ENCODE data around the gene SMC1B. TPM values are rescaled to one million over a fixed set of nuclear protein-coding genes. Genes with fewer than 3 reads are reported as not detected.

The SMC1B gene
- polyA plus RNA-seq, 1 donor from 2014 or later = not detected

DNA sequence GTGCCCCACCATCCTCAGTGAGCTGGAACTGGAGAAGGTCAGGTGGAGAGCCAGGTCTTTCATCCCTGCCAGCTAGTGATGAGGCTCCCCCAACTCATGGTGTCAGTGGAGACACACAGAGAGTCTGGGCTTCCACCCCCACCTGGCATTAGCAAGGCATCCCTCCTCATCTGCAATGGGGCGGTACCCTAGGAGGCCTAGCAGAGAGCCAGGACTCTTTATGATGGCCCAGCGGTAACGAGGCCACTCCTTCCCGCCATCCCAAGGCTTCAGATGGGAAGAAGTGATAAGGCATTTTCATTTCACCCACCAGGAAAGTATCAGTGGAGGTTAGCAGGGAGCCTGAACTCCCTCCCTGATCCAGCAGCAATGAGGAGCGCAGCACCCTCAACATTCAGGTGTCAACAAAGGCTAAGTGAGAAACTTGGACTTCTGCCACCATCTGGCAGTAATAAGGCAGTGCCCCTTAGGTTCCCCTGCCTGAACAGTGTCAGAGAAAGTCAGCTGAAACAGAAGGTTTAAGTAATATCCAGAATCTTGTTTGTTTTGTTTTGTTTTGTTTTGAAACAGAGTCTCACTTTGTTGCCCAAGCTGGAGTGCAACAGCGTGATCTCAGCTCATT lies 48.7 kb upstream of the SMC1B start:
- Histone ChIP-seq H3K9me2 (ENCODE audit: insufficient read depth, low read length) (no peaks in the 10 kb centered on the region), H3K27ac (ENCODE audit: low read length) (no peak overlapping the region), H3F3A (ENCODE audit: insufficient read depth, low read length, poor library complexity, severe bottlenecking) (no peaks in the 10 kb centered on the region), H3K9ac (ENCODE audit: low read length) (no peak overlapping the region), H3K79me2 (replicated peaks; ENCODE audit: insufficient read depth, low read length) (no peaks in the 10 kb centered on the region), H4K20me1 (ENCODE audit: insufficient read depth) (no peaks in the 10 kb centered on the region), H3K27me3 (ENCODE audit: insufficient read depth, low read depth, low read length) (no peaks in the 10 kb centered on the region), H3K9me3 (ENCODE audit: low read length) (no peaks in the 10 kb centered on the region), H3K36me3 (ENCODE audit: insufficient read depth, low read length) (no peaks in the 10 kb centered on the region), H3K4me3 (ENCODE audit: low read length) (no peak overlapping the region), H3K4me2 (ENCODE audit: low read length) (no peak overlapping the region), H2AFZ (ENCODE audit: low read depth, low read length) (no peak overlapping the region)
- TF ChIP-seq, protein P1, sequence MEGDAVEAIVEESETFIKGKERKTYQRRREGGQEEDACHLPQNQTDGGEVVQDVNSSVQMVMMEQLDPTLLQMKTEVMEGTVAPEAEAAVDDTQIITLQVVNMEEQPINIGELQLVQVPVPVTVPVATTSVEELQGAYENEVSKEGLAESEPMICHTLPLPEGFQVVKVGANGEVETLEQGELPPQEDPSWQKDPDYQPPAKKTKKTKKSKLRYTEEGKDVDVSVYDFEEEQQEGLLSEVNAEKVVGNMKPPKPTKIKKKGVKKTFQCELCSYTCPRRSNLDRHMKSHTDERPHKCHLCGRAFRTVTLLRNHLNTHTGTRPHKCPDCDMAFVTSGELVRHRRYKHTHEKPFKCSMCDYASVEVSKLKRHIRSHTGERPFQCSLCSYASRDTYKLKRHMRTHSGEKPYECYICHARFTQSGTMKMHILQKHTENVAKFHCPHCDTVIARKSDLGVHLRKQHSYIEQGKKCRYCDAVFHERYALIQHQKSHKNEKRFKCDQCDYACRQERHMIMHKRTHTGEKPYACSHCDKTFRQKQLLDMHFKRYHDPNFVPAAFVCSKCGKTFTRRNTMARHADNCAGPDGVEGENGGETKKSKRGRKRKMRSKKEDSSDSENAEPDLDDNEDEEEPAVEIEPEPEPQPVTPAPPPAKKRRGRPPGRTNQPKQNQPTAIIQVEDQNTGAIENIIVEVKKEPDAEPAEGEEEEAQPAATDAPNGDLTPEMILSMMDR (IDR thresholded peaks at IDR 0.05; ENCODE audit: poor library complexity, severe bottlenecking) = no peak
- TF ChIP-seq MXI1 (conservative IDR thresholded peaks at IDR 0.05; ENCODE audit: poor library complexity, severe bottlenecking) (no peak), SMC3 (conservative IDR thresholded peaks at IDR 0.05; ENCODE audit: poor library complexity) (no peak), EZH2 (IDR thresholded peaks at IDR 0.05; ENCODE audit: borderline replicate concordance, insufficient read depth, low read length, poor library complexity, severe bottlenecking) (no peak), EP300 (conservative IDR thresholded peaks at IDR 0.05; ENCODE audit: poor library complexity, severe bottlenecking) (no peak), RAD21 (conservative IDR thresholded peaks at IDR 0.05) (no peak), POLR2AphosphoS5 (IDR thresholded peaks at IDR 0.05) (no peak), TAF1 (IDR thresholded peaks at IDR 0.05; ENCODE audit: low read depth) (no peak)
- TF ChIP-seq, protein P2, sequence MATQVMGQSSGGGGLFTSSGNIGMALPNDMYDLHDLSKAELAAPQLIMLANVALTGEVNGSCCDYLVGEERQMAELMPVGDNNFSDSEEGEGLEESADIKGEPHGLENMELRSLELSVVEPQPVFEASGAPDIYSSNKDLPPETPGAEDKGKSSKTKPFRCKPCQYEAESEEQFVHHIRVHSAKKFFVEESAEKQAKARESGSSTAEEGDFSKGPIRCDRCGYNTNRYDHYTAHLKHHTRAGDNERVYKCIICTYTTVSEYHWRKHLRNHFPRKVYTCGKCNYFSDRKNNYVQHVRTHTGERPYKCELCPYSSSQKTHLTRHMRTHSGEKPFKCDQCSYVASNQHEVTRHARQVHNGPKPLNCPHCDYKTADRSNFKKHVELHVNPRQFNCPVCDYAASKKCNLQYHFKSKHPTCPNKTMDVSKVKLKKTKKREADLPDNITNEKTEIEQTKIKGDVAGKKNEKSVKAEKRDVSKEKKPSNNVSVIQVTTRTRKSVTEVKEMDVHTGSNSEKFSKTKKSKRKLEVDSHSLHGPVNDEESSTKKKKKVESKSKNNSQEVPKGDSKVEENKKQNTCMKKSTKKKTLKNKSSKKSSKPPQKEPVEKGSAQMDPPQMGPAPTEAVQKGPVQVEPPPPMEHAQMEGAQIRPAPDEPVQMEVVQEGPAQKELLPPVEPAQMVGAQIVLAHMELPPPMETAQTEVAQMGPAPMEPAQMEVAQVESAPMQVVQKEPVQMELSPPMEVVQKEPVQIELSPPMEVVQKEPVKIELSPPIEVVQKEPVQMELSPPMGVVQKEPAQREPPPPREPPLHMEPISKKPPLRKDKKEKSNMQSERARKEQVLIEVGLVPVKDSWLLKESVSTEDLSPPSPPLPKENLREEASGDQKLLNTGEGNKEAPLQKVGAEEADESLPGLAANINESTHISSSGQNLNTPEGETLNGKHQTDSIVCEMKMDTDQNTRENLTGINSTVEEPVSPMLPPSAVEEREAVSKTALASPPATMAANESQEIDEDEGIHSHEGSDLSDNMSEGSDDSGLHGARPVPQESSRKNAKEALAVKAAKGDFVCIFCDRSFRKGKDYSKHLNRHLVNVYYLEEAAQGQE (IDR thresholded peaks at IDR 0.05; ENCODE audit: borderline replicate concordance) = no peak

DNA sequence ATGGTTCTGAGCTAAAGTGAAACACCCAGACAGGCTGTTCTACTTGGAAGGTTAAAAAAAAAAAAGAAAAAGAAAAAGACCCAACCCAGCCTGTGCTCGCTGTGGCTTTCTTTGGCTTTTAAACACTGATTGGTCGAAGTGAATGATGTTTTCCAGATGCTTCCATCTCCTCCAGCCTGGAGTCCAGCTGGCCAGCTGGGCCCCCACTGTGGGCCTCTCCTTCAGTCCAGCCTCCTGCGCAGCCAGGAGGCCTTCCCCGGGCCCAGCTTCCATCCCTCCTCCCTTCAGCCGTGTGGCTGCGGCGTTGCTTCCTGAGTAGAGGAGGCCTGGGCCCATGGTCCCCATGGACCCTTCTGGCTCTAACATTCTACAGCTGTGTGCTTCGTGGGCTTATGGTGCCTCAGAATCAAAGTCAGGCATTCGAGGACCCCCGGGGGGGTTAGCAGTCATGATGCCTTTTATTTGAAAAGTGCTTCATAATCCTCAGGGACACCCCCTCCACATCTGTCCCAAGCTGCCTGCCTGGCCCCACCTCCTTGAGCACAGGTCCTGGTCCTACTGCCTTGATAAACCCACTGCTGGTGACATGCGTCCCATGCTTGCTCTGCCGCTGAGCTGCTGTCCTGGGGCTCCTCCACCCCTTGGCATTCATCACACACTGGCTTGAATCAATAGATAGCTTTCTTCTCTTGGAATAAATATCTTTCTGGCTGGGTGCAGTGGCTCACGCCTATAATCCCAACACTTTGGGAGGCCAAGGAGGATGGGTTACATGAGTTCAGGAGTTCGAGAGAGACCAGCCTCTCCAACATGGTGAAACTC lies 47.1 kb upstream of the SMC1B start:
- Histone ChIP-seq H3K27me3 (ENCODE audit: insufficient read depth, low read depth, low read length) (no peaks in the 10 kb centered on the region), H2AFZ (ENCODE audit: low read depth, low read length) (no peak overlapping the region), H4K20me1 (ENCODE audit: insufficient read depth) (no peaks in the 10 kb centered on the region), H3K9ac (ENCODE audit: low read length) (no peak overlapping the region), H3K9me2 (ENCODE audit: insufficient read depth, low read length) (no peaks in the 10 kb centered on the region), H3F3A (ENCODE audit: insufficient read depth, low read length, poor library complexity, severe bottlenecking) (no peaks in the 10 kb centered on the region), H3K36me3 (ENCODE audit: insufficient read depth, low read length) (no peaks in the 10 kb centered on the region), H3K4me2 (ENCODE audit: low read length) (no peak overlapping the region), H3K4me3 (ENCODE audit: low read length) (no peak overlapping the region), H3K9me3 (ENCODE audit: low read length) (no peaks in the 10 kb centered on the region), H3K79me2 (replicated peaks; ENCODE audit: insufficient read depth, low read length) (no peaks in the 10 kb centered on the region), H3K27ac (ENCODE audit: low read length) (no peak overlapping the region)
- TF ChIP-seq, protein P1 (IDR thresholded peaks at IDR 0.05; ENCODE audit: poor library complexity, severe bottlenecking) = no peak
- TF ChIP-seq, protein P2 (IDR thresholded peaks at IDR 0.05; ENCODE audit: borderline replicate concordance) = no peak
- TF ChIP-seq MXI1 (conservative IDR thresholded peaks at IDR 0.05; ENCODE audit: poor library complexity, severe bottlenecking) (no peak), POLR2AphosphoS5 (IDR thresholded peaks at IDR 0.05) (no peak), SMC3 (conservative IDR thresholded peaks at IDR 0.05; ENCODE audit: poor library complexity) (no peak), EP300 (conservative IDR thresholded peaks at IDR 0.05; ENCODE audit: poor library complexity, severe bottlenecking) (no peak), EZH2 (IDR thresholded peaks at IDR 0.05; ENCODE audit: borderline replicate concordance, insufficient read depth, low read length, poor library complexity, severe bottlenecking) (no peak), TAF1 (IDR thresholded peaks at IDR 0.05; ENCODE audit: low read depth) (no peak)
